SU-DHL-6 (cell line): ENCODE results near the gene NXN.
"Not testable (repeated sequence)": the region's sequence is repeated elsewhere in the genome, so short reads cannot be mapped to it uniquely, and the experiment has no call there.

Experiments used
- H2AFZ ChIP-seq: fragments of 200-600 bp; sonication (generic); 2 replicates; pipeline ENCODE4 v1.6.1; 2014; ENCODE audit warnings: low read depth, mild to moderate bottlenecking, moderate library complexity, mixed read lengths, antibody characterized with exemption, low read length; ENCODE audit not compliant: severe bottlenecking
- H3F3A ChIP-seq: fragments of 200-600 bp; shearing (Covaris generic); 2 replicates; pipeline ENCODE4 v1.6.0; 2016; ENCODE audit warnings: antibody characterized with exemption, mild to moderate bottlenecking; ENCODE audit not compliant: insufficient read depth
- H3K27ac ChIP-seq: fragments of 200-600 bp; sonication (generic); 2 replicates; pipeline ENCODE4 v1.5.1; 2016; ENCODE audit warnings: low read depth, mild to moderate bottlenecking, low read length, moderate library complexity, mixed read lengths
- H3K27me3 ChIP-seq: fragments of 200-600 bp; sonication (generic), shearing (Covaris generic); 2 replicates; pipeline ENCODE4 v1.6.0; 2014; ENCODE audit warnings: mild to moderate bottlenecking, low read length
- H3K36me3 ChIP-seq: fragments of 200-600 bp; sonication (generic); 2 replicates; pipeline ENCODE4 v1.6.1; 2014; ENCODE audit warnings: mild to moderate bottlenecking, low read length, mixed read lengths
- H3K4me2 ChIP-seq: fragments of 300-600, 200-600 bp; shearing (Covaris generic), sonication (generic); 2 replicates; pipeline ENCODE4 v1.6.0; 2014; ENCODE audit warnings: low read length, low read depth, mild to moderate bottlenecking; ENCODE audit not compliant: poor library complexity, severe bottlenecking
- H3K4me3 ChIP-seq: fragments of 200-600 bp; sonication (generic); 2 replicates; pipeline ENCODE4 v1.5.1; 2014; ENCODE audit warnings: antibody characterized with exemption, low read length, mild to moderate bottlenecking, mixed read lengths; ENCODE audit not compliant: insufficient read depth, poor library complexity, severe bottlenecking
- H3K79me2 ChIP-seq: fragments of 200-600 bp; sonication (generic); 2 replicates; pipeline ENCODE4 v1.6.1; 2014; ENCODE audit warnings: mild to moderate bottlenecking, low read length, moderate library complexity; ENCODE audit not compliant: insufficient read depth
- H3K9ac ChIP-seq: fragments of 200-600 bp; sonication (generic); 2 replicates; pipeline ENCODE4 v1.7.0; 2014; ENCODE audit warnings: mild to moderate bottlenecking, low read length
- H3K9me2 ChIP-seq: fragments of 200-600 bp; sonication (generic); replicated peaks from 2 replicates; pipeline ENCODE4 v1.6.1; 2014; ENCODE audit warnings: low read length; ENCODE audit not compliant: insufficient read depth
- H3K9me3 ChIP-seq: fragments of 200-600 bp; sonication (generic); 2 replicates; pipeline ENCODE4 v1.6.1; 2014; ENCODE audit warnings: low read length, mixed read lengths; ENCODE audit not compliant: insufficient read depth
- H4K20me1 ChIP-seq: fragments of 200-600 bp; sonication (generic); 2 replicates; pipeline ENCODE4 v1.6.1; 2014; ENCODE audit warnings: low read depth, mild to moderate bottlenecking, antibody characterized with exemption, low read length, moderate library complexity, mixed read lengths
- EZH2phosphoT487 ChIP-seq: fragments of 200-600 bp; sonication (generic), shearing (Covaris generic); conservative IDR thresholded peaks from 2 replicates; pipeline ENCODE4 v1.6.1; 2018; ENCODE audit warnings: mild to moderate bottlenecking, antibody characterized with exemption, low read length, moderate library complexity, mixed read lengths
- TF ChIP-seq, protein P1 (sequence below): fragments of 200-600 bp; sonication (generic); IDR thresholded peaks from one replicate; pipeline ENCODE4 v1.5.1; 2017; ENCODE audit warnings: antibody characterized with exemption, mild to moderate bottlenecking, low read length, moderate library complexity; ENCODE audit not compliant: insufficient read depth, poor library complexity, severe bottlenecking

The NXN gene

DNA sequence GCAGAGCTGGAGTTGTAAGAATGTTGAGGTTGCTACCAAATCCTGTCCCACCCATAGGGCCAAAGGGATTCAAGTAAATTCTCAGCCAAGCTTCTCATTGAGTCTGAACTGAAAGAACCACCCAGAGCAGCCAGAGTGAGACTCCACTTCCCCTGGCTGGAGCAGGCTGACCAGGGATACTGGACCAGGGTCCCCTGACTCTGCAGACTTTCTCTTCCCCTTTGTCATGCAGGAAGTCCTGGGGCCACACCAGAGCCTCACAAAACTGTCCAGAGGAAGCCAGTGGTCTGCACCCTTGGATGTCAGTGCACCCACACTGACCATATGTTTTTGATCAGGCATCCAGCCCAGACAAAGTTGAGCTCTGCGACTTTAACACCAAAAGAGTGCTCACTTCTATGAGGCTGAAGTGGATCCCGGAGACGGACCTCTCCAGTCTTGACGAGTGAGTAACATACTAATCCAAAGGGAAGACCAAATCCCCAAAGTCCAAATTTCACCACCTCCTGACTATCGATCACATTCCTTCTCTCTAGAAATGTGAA is 4.1 kb downstream of the NXN start:
- TF ChIP-seq, protein P1, sequence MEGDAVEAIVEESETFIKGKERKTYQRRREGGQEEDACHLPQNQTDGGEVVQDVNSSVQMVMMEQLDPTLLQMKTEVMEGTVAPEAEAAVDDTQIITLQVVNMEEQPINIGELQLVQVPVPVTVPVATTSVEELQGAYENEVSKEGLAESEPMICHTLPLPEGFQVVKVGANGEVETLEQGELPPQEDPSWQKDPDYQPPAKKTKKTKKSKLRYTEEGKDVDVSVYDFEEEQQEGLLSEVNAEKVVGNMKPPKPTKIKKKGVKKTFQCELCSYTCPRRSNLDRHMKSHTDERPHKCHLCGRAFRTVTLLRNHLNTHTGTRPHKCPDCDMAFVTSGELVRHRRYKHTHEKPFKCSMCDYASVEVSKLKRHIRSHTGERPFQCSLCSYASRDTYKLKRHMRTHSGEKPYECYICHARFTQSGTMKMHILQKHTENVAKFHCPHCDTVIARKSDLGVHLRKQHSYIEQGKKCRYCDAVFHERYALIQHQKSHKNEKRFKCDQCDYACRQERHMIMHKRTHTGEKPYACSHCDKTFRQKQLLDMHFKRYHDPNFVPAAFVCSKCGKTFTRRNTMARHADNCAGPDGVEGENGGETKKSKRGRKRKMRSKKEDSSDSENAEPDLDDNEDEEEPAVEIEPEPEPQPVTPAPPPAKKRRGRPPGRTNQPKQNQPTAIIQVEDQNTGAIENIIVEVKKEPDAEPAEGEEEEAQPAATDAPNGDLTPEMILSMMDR, result no peak
- no peak for TF ChIP-seq EZH2phosphoT487
- Histone ChIP-seq H2AFZ (no peak overlapping the region), H3K9ac (no peak overlapping the region), H3K27me3 (no peaks in the 10 kb centered on the region), H3F3A (peaks cover 5% of the 10 kb centered on the region; the same call in 1 of the 2 replicates), H3K4me2 (no peak overlapping the region), H3K27ac (no peak overlapping the region), H4K20me1 (no peaks in the 10 kb centered on the region; the same call in 1 of the 2 replicates), H3K9me3 (no peaks in the 10 kb centered on the region), H3K79me2 (no peaks in the 10 kb centered on the region), H3K4me3 (no peak overlapping the region), H3K9me2 (no peaks in the 10 kb centered on the region), H3K36me3 (no peaks in the 10 kb centered on the region)

GRCh38 chr17:974778-975177 is 4.8 kb downstream of the NXN start:
- not testable (repeated sequence) for H3K9me3 ChIP-seq, H3K79me2 ChIP-seq, H3K9ac ChIP-seq, H4K20me1 ChIP-seq, H3K27ac ChIP-seq, H2AFZ ChIP-seq, H3K4me3 ChIP-seq, H3K36me3 ChIP-seq, H3K4me2 ChIP-seq, H3F3A ChIP-seq, H3K9me2 ChIP-seq, H3K27me3 ChIP-seq

DNA sequence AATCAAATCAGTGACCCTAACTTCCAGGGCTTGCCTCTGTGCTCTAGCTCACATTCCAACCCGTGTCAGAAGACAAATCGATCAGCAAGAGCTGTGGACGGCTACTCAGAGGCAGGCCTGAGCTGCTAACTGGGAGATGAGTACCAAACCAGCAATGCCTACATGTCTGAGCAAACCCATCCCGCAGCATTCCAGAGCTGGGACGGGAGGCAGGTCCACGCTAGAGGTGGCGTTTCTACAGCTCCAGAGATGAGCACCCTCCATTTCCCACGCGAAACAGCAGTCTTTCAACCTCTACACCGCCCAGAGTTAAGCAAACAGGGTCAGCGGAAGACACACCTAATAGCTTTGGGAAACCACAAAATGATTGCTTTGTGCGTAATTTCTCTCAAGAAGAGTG is 6.5 kb downstream of the NXN start:
- Histone ChIP-seq H3K36me3 (no peaks in the 10 kb centered on the region), H3K27me3 (no peaks in the 10 kb centered on the region), H3K9ac (no peak overlapping the region), H3F3A (no peaks in the 10 kb centered on the region), H3K9me2 (no peaks in the 10 kb centered on the region), H4K20me1 (no peaks in the 10 kb centered on the region), H2AFZ (no peak overlapping the region), H3K27ac (no peak overlapping the region), H3K79me2 (no peaks in the 10 kb centered on the region), H3K4me3 (no peak overlapping the region), H3K9me3 (no peaks in the 10 kb centered on the region), H3K4me2 (no peak overlapping the region)
- TF ChIP-seq, protein P1, result no peak
- no peak for TF ChIP-seq EZH2phosphoT487

DNA sequence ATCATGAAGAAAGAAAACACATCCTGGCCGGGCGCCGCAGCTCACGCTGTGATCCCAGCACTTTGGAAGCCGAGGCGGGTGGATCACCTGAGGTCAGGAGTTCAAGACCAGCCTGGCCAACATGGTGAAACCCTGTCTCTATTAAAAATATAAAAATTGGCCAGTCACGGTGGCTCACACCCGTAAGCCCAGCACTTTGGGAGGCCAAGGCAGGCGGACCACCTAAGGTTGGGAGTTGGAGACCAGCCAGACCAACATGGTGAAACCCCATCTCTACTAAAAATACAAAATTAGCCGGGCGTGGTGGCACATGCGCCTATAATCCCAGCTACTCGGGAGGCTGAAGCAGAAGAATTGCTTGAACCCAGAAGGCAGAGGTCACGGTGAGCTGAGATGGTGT is 7.7 kb downstream of the NXN start:
- not testable (repeated sequence) for H3K9me3 ChIP-seq, H3F3A ChIP-seq, H3K9ac ChIP-seq, H3K9me2 ChIP-seq, H3K36me3 ChIP-seq, H4K20me1 ChIP-seq, H3K27me3 ChIP-seq, H3K27ac ChIP-seq, H3K79me2 ChIP-seq, H3K4me2 ChIP-seq, H2AFZ ChIP-seq, H3K4me3 ChIP-seq
